IPS-18a (cell line): ENCODE results near the gene BNIP3.
"Not testable (repeated sequence)": the region's sequence is repeated elsewhere in the genome, so short reads cannot be mapped to it uniquely, and the experiment has no call there.

Experiments used
- H3K27ac ChIP-seq: one replicate; pipeline ENCODE4 v1.5.1; 2013; ENCODE audit warnings: low read length
- H3K27me3 ChIP-seq: one replicate; pipeline ENCODE4 v1.6.1; 2013; ENCODE audit warnings: mild to moderate bottlenecking, low read length; ENCODE audit not compliant: control insufficient read depth, insufficient read depth
- H3K36me3 ChIP-seq: one replicate; pipeline ENCODE4 v1.6.1; 2013; ENCODE audit warnings: low read depth, low read length; ENCODE audit not compliant: control insufficient read depth
- H3K4me1 ChIP-seq: one replicate; pipeline ENCODE4 v1.6.1; 2013; ENCODE audit warnings: low read depth, low read length; ENCODE audit not compliant: control insufficient read depth
- H3K4me3 ChIP-seq: one replicate; pipeline ENCODE4 v1.5.1; 2013; ENCODE audit warnings: low read length
- H3K9ac ChIP-seq: one replicate; pipeline ENCODE4 v1.6.1; 2013; ENCODE audit warnings: mild to moderate bottlenecking, low read length, moderate library complexity
- H3K9me3 ChIP-seq: one replicate; pipeline ENCODE4 v1.6.1; 2013; ENCODE audit warnings: low read depth, low read length; ENCODE audit not compliant: control insufficient read depth

Gene BNIP3

GRCh38 chr10:131923038-131923756 lies 58.5 kb downstream of the BNIP3 start:
- H3K4me3 ChIP-seq: no peak overlapping the region
- H3K9me3 ChIP-seq: no peaks in the 10 kb centered on the region
- no peaks in the 10 kb centered on the region for H3K36me3 ChIP-seq
- no peak overlapping the region for H3K9ac ChIP-seq
- no peak overlapping the region for H3K27ac ChIP-seq
- H3K27me3 ChIP-seq: no peaks in the 10 kb centered on the region
- H3K4me1 ChIP-seq: peaks cover 23% of the 10 kb centered on the region

- Histone ChIP-seq H3K4me1 (peaks cover 21% of the 10 kb centered on the region), H3K36me3 (no peaks in the 10 kb centered on the region), H3K27ac (no peak overlapping the region), H3K4me3 (no peak overlapping the region), H3K27me3 (no peaks in the 10 kb centered on the region), H3K9ac (no peak overlapping the region), H3K9me3 (no peaks in the 10 kb centered on the region)
Measured at GRCh38 chr10:131921184-131921583, 60.5 kb downstream of the BNIP3 start.

DNA sequence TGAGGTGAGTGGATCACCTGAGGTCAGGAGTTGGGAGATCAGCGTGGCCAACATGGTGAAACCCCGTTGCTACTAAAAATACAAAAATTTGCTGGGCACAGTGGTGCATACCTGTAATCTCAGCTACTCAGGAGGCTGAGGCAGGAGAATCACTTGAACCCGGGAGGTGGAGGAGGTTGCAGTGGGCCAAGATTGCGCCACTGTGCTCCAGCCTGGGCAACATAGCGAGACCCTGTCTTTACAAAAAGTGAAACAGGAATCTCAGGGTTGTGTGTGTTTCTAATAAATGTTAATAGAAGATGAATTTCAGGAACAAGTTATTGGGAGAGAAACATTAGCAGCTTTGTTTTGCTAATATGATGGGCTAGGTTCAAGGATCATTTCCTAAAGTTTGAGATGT lies 61.0 kb downstream of the BNIP3 start:
- peaks cover 20% of the 10 kb centered on the region for H3K4me1 ChIP-seq
- H3K9ac ChIP-seq: no peak overlapping the region
- no peaks in the 10 kb centered on the region for H3K36me3 ChIP-seq
- H3K27me3 ChIP-seq: no peaks in the 10 kb centered on the region
- H3K27ac ChIP-seq: no peak overlapping the region
- no peaks in the 10 kb centered on the region for H3K9me3 ChIP-seq
- H3K4me3 ChIP-seq: no peak overlapping the region

GRCh38 chr10:131920151-131920550 lies 61.6 kb downstream of the BNIP3 start:
- Histone ChIP-seq H3K4me3 (no peak overlapping the region), H3K9me3 (no peaks in the 10 kb centered on the region), H3K27ac (no peak overlapping the region), H3K4me1 (peaks cover 16% of the 10 kb centered on the region), H3K27me3 (no peaks in the 10 kb centered on the region), H3K9ac (no peak overlapping the region), H3K36me3 (no peaks in the 10 kb centered on the region)

DNA sequence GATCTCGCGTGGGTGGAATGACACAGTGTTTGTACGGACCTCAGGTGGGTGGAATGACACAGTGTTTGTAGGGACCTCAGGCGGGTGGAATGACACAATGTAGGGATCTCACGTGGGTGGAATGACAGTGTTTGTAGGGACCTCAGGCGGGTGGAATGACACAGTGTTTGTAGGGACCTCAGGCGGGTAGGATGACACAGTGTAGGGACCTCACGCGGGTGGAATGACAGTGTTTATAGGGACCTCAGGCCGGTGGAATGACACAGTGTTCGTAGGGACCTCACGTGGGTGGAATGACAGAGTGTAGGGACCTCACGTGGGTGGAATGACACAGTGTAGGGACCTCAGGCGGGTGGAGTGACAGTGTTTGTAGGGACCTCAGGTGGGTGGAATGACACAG lies 62.3 kb downstream of the BNIP3 start:
- H3K36me3 ChIP-seq, H3K9ac ChIP-seq, H3K27me3 ChIP-seq, H3K27ac ChIP-seq, H3K4me3 ChIP-seq, H3K9me3 ChIP-seq: not testable (repeated sequence)
- peaks cover 16% of the 10 kb centered on the region for H3K4me1 ChIP-seq
